HG03064 (cell line): ENCODE measurements around the gene ATP8A2.

Experiments
- ATAC-seq: cut with Tn5 transposase; IDR thresholded peaks from one replicate; pipeline ENCODE4 v1.9.1; 2021; ENCODE audit warnings: low read depth; ENCODE audit not compliant: unreplicated experiment

Gene ATP8A2

DNA sequence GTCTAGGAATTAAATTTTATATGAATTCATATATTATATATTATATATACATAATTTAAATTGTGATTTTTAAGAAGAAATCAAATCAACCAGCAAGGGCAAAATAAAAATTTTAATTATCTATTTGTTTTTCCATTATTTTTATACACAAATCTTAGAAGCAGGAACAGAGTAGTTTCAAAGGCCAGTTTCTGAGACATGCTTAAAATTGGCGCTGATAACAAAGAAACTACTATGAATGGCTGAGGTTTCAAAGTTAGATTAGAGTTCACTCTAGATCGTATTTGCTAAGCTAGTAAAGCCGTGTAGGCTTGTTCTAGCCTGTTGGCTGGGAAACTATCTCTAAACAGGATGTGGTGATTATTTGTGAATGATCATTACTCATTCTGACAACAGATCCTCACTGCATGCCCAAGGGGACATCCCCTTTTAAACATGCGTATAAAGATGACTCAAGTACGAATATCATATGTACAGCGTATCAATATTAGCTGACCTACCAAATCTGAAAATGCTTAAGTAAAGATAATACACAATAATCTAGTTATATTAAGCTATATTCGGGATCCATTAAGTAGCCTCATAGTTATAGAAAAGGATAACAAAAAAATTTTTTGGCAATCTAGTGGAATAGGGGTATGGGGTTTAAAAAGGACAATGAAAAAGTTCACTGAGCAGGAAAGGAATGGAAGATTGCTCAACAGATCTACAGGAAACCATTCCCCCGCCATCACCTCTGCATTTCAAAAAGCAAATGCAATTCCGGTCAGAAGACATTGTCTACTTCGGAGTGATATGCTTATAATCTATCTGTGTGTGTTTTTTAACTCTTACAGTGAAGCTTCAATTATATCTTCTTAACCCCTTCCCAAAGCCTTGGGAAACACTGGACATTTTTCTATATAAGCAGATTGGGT lies 529.9 kb downstream of the ATP8A2 start:
- peak; percentile 76 for ATAC-seq

DNA sequence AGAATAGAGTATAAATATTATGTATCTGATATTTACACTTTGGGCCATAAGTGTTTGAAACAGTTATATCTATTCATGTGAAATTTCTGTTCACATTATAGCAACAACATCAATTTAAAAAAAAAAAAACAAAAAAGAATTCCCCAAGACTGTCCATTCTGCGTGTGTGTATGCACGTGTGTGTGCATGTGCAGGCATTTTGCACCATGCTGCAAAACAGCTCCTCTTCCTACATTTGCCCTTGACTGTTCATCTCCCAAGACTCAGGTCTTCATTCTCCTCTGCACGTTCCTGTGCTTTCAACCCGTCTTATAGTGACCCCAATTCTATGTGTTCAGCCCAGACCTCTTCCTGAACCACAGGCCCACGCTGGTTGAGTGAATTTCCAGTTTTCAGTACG lies 530.7 kb downstream of the ATP8A2 start:
- ATAC-seq, result no peak

DNA sequence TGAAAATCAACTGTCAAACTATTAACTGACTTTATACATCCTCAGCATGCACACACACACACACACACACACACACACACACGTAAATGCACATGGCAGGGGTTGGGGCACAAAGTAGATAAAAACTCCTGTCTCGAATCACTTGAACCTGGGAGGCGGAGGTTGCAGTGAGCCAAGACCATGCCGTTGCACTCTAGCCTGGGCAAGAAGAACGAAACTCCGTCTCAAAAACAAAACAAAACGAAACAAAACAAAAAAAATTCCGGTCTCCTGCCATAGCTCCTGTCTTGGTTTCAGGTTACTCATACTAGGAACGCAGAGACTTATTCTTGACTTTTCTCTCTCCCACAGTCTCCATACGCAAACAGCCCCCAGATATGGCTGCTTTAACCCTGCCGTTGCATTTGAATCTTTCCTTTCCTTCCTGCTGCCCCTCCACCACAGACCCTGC lies 531.1 kb downstream of the ATP8A2 start:
- ATAC-seq, result no peak

- no peak for ATAC-seq
Observed at GRCh38 chr13:25904830-25905229, 533.1 kb downstream of the ATP8A2 start.

DNA sequence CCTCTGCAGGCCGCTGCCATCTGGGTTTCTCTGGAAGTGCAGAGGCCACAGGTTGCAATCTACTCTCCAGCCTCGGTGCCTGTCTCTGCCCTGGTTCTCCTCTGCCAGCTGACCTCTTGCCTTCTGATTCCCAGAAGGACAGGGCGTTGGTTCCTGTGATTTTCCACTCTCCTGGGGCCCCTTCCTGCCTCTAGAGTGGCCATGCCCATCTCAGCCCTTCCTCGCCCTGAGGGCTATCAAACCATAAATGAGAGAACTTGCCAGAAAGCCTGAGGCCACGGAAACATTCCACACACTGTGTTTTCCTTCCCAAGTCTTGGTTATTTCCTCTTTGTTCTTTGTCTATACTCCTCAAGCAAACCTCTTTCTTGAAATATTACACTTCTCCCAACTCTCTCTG lies 533.8 kb downstream of the ATP8A2 start:
- ATAC-seq, result no peak

- no peak for ATAC-seq
Observed at GRCh38 chr13:25906191-25906661, 534.5 kb downstream of the ATP8A2 start.

GRCh38 chr13:25908366-25908765 lies 536.6 kb downstream of the ATP8A2 start:
- no peak for ATAC-seq

DNA sequence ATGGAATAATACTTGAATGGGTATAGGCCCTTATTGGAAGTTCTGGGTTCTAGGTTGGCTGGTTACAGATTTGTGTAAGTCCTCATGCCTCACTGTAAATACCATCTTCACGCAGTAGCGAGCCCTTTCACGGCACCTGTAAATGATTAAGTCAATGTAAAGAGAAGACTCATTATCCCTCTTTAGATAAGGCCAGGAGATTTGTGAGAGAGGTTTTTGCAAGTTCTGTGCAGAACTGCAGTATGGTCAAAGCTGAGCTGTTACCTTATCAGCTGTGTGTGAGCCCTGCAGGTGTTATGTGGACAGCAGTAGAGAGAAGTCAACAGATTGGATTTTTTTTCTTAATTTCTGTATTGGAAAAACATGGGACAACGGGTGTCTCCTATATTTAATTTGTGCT lies 538.5 kb downstream of the ATP8A2 start:
- no peak for ATAC-seq

GRCh38 chr13:25910991-25911419 lies 539.2 kb downstream of the ATP8A2 start:
- no peak for ATAC-seq

DNA sequence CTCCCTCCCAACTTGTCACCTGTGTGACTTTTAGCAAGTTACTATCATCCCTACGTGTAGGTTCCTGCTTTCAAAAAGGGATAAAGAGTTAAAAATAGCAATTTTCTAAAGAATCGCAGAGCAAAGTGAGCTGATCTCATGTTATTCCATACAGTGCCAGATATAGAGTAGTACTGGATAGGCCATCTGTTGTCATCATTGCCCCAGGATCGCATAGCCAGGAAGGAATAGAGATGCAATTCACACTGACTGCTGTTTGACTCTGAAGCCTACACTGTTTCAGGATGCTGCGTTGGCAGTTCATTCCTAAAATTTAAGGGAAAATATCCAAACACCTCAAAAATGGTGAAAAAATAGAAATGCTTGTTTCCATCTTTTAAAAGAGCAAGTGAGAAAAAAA lies 541.2 kb downstream of the ATP8A2 start:
- no peak for ATAC-seq

DNA sequence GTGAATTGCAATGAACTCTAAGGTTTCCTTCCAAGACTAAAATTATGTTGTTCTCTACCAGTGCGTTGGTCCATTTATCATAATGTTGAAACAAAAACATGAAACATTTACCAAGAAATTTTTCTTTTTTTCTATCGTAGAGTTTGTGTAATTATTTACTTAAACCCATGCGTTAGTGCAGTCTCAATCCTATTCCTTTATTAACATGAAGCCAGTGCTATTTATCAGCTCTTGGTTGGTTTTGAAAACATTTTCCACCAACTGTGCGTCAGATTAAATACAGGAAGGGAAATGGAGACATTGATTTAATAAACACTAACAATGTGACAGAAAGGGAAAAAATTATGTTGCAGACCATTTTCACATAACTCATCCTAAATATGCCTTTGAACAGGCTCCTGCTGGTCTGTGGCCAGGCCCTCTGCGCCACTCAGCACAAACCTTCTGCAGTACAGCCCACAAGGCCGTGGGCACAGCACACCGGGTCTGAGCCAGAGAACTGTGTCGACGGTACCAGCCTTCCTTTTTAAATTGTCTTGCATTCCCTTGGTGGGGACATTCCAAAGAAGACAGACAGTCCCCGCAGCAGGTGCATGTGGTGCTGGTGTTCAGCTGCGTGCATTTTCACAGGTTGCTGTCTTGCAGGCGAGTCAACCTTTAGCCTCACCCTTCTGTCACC lies 544.2 kb downstream of the ATP8A2 start:
- no peak for ATAC-seq

- ATAC-seq, result no peak
Observed at GRCh38 chr13:25920277-25920676, 548.5 kb downstream of the ATP8A2 start.

DNA sequence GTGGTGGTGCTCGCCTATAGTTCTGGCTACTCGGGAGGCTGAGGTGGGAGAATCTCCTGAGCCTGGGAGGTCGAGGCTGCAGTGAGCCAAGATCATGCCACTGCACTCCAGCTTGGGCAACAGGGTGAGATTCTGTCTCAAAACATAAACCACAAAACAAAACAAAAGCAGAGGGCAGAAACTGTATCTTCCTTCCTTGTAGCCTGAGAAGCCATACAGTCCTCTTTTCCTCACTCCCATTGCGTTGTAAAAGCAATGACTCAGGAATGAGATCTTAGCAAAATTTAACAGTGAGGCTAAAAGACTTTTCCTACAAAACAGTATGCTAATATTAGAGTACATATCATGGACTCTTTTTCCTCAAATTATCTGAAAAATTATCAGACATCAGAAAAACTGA lies 549.2 kb downstream of the ATP8A2 start:
- no peak for ATAC-seq

GRCh38 chr13:25922376-25922775 lies 550.6 kb downstream of the ATP8A2 start:
- ATAC-seq, result no peak

GRCh38 chr13:25923217-25924085 lies 551.7 kb downstream of the ATP8A2 start:
- ATAC-seq, result no peak

DNA sequence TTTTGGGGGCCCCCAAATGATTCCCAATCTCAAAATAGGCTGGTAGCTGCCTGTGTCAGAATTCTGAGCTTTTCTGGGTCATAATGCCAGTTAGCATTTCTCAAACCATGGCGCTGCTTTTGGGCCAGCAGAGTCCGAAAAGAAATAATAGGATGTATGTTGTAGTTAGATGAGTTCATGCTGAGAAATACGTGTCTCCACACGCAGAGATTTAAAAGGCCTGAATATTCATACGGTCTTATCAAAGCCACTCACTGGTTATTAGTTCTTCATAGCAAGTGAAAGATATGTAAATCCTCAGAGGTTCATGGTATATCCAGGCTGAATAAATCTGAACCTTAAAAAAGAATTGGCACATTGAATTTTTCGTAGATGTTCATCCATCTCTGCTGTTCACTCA lies 555.6 kb downstream of the ATP8A2 start:
- no peak for ATAC-seq

DNA sequence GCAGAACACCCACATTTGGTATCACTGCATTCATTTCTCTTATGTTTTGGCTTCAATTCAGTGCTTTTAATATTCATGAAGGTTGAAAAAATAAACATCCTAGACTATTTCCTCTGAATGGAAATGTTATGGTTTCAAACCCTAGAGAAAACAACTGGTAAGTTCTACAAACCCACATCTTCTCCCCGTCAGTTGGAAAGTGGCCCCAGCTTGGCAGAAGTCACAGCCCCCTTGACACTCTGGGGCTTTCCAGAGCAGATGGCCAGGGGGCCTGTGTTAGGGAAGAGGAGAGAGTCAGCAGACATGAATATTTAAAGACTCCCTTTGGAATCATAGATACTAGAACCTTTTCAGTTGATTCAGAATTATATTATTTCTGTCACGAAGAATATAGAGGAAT lies 556.2 kb downstream of the ATP8A2 start:
- no peak for ATAC-seq

DNA sequence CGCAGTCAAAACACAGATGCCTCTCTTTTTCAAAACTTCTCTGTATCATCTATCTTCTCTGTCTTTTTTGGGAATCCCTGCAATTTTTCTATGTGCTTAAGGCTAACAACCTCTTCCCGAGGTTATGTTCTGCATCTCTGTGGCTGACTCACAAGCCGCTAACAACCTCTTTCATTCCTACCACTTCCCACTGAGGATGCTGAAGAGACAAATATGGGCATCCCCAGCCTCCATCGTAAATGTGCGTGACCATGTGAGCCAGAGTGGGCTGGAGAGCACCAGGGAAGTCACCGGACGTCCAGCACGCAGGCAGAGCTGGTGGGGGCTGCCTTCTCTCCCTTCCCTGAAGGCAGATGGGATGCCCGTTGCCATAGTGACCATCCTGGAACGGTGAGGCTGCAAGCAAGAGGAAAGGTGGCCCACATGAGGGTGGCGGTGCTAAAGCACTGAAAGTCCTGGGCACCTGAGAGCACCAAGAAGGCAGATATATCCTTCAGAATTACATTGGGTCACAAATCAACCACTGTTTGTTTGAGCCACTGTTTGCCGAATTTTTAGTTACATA lies 557.2 kb downstream of the ATP8A2 start:
- no peak for ATAC-seq

DNA sequence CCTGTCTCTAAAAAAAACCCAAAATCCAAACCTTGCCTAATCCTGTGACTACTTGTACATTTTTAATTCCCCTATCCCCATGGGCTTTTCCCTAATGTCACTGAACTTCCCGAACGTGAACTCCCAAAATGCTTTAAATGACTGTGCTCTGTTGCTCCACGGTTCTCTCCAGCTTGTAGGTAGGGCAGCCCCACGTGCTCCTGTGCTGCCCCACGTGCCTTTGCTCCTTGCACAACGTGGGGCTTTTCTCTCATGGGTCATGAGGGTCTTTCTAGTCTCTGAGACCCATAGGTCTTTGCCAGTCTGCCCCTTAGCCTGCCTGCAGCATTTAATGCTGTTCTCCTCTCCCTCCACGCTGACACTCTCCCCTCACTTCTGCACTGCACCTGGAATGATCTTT lies 558.0 kb downstream of the ATP8A2 start:
- no peak for ATAC-seq

GRCh38 chr13:25930653-25931052 lies 558.9 kb downstream of the ATP8A2 start:
- no peak for ATAC-seq
